ENCODE results near the gene MZT2B. TPM values are rescaled to one million over a fixed set of nuclear protein-coding genes. Genes with fewer than 3 reads are reported as not detected.
A peak's percentile ranks its signal among the peaks of the same experiment; 100 is the strongest.
"Not testable (repeated sequence)": the region's sequence is repeated elsewhere in the genome, so short reads cannot be mapped to it uniquely, and the experiment has no call there.

MZT2B gene
- total RNA-seq, 4 donors from 2014 or later: 127 to 189 (median 149) TPM

DNA sequence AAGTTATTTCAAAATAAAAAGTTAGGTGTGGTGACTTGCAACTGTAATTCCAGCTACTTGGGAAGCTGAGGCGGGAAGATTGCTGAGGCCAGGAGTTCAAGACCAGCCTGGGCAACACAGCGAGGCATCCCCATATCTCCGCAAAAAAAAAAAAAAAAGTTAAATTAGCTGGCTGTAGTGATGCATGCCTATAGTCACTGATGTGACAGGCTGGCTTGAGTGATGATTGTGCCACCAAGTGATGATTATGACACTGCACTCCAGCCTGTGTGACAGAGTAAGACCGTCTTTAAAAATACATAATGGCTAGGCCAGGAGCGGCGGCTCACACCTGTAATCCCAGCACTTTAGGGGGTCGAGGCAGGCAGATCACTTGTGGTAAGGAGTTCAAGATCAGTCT lies 12.2 kb upstream of the MZT2B start:
- intact Hi-C loops (cut with DNase I; ENCODE audit: low total_unique reads): no loop called here
- WGBS, 2 donors: 91 to 95% methylated on average over 7 of the region's 7 CpGs
- no peak overlapping the region for H3K4me3 ChIP-seq (ENCODE audit: low read depth, poor library complexity, severe bottlenecking)
- no peak for DNase-seq (ENCODE audit: low spot score in 2 of 2)
- TF ChIP-seq POLR2A (IDR thresholded peaks at IDR 0.05): no peak
- TF ChIP-seq, protein P1, sequence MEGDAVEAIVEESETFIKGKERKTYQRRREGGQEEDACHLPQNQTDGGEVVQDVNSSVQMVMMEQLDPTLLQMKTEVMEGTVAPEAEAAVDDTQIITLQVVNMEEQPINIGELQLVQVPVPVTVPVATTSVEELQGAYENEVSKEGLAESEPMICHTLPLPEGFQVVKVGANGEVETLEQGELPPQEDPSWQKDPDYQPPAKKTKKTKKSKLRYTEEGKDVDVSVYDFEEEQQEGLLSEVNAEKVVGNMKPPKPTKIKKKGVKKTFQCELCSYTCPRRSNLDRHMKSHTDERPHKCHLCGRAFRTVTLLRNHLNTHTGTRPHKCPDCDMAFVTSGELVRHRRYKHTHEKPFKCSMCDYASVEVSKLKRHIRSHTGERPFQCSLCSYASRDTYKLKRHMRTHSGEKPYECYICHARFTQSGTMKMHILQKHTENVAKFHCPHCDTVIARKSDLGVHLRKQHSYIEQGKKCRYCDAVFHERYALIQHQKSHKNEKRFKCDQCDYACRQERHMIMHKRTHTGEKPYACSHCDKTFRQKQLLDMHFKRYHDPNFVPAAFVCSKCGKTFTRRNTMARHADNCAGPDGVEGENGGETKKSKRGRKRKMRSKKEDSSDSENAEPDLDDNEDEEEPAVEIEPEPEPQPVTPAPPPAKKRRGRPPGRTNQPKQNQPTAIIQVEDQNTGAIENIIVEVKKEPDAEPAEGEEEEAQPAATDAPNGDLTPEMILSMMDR (IDR thresholded peaks at IDR 0.05): no peak

DNA sequence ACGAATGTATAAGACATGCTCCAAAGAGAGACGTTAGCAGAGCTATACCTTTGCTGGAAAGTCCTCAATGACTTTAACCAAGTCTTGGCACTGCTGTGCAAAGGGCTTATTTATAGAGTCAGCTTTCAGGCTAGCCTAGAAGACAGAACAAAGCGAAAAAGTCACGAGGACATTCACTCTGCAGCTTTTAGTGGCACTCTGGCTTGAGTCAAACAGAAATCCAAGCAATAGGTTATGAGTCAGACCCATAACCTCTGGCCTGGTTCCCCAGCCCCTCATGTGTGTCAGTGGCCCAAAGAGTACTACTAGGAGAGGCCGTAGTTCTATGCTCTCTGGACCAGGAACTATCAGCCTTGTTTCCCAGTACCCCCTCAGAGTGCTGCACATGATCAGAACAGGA lies 7.2 kb upstream of the MZT2B start:
- WGBS, 2 donors: 88 to 93% methylated on average over 5 of the region's 5 CpGs
- H3K4me3 ChIP-seq (ENCODE audit: low read depth, poor library complexity, severe bottlenecking); intact Hi-C loops (cut with DNase I; ENCODE audit: low total_unique reads); DNase-seq (ENCODE audit: low spot score in 2 of 2): not testable (repeated sequence)

DNA sequence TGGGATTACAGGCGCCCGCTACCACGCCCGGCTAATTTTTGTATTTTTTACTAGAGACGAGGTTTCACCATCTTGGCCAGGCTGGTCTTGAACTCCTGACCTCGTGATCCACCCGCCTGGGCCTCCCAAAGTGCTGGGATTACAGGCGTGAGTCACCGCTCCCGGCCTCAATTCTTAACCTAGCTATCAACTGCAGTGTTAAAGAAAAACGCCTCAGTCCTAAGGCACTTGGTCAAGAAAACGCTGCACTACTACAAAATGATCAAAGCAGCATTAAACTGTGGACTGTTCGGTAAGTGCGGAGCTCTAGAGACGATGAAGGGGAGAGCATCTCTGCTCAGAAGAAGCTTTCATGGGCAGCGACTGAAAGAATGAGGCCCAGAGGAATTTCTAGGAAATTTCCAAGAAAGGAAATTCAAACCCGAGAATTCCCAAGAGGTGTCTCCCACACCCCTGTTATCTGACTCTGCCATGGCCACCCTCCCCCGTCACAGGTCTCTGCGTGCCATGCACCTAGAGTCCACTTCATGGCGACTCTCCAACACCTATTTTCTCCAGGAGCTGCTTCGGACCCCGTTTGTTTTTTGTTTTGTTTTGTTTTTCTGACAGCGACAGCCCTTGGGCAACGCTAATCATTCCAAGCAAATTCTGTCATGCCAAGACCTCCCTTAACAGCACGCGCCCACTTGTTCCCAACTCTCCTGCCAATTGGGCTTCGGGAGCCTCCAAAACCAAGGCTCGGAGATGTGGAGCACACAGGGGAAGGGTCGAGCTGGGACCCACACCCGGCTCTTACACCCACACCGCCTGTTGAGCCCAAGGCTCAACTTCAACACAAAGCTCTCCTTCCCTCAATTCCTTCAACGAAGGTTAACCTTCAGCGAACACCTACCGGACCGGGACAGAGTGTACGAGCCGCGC lies 1.4 kb upstream of the MZT2B start:
- not testable (repeated sequence) for DNase-seq (ENCODE audit: low spot score in 2 of 2)
- intact Hi-C loops (cut with DNase I; ENCODE audit: low total_unique reads): loop anchor here (10.0 kb wide), 1 partner anchor 164 kb away; the partner anchor contains the start of gene IMP4
- peak overlapping the region; percentile 84 for H3K4me3 ChIP-seq (ENCODE audit: low read depth, poor library complexity, severe bottlenecking)
- 24 to 29% methylated on average over 31 to 38 of the region's 38 CpGs for WGBS, 2 donors

GRCh38 chr2:130181325-130181879 lies 660 bp upstream of the MZT2B start, which contains the start of gene SMPD4:
TSS of gene SMPD4 (minus strand) at chr2:130181602. CDS start at chr2:130176592, 5,010 bp downstream.
- peak; percentile 96 to 99 for DNase-seq (ENCODE audit: low spot score in 2 of 2)
- intact Hi-C loops (cut with DNase I; ENCODE audit: low total_unique reads): loop anchor here (10.0 kb wide), 1 partner anchor 163 kb away; the partner anchor contains the start of gene IMP4

DNA sequence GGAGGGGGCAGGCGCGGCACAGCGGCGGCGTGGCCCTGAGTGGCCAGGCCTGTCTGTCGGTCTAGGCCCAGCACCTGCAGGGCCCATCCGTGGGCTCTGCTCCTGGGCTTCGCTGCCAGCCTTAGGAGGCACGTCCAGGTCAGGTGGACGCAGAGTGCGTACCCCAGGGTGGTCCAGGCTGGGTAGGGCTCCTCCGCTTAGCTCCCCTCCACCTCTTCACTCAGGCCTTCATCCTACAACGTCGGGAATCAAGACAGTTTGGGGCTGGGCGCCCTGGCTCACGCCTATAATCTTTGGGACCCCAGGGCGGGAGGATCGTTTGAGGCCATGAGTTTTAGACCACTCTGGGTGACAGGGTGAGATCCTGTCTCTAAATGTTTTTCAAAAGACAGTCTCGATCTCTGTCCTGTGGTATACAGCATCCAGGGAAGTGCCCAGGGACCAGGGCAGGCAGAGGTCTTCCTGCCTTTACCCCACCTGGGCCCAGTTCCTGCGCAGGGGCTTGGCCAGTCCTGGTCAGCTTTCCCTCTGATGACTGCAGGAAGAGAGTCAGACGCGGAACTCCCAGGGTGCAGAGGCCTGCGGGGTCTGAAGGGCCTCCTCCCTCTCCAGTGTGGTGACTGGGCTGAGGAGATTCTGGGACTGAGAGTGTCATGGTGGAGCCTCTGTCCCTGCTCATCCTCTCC lies 907 bp downstream of the MZT2B start:
- DNase-seq (ENCODE audit: low spot score in 2 of 2): not testable (repeated sequence)
- H3K4me3 ChIP-seq (ENCODE audit: low read depth, poor library complexity, severe bottlenecking): peak overlapping the region; percentile 23
- 30 to 35% methylated on average over 15 to 16 of the region's 23 CpGs for WGBS, 2 donors
- intact Hi-C loops (cut with DNase I; ENCODE audit: low total_unique reads): loop anchor here (10.0 kb wide), 1 partner anchor 162 kb away; the partner anchor contains the start of gene IMP4

More at GRCh38 chr2:130181325-130181879, 660 bp upstream of the MZT2B start, which contains the start of gene SMPD4:
- 0% methylated on average over 31 to 50 of the region's 55 CpGs for WGBS, 2 donors
- peak within 1 kb of the TSS; percentile 84 for H3K4me3 ChIP-seq (ENCODE audit: low read depth, poor library complexity, severe bottlenecking)
- TF ChIP-seq, protein P1 (IDR thresholded peaks at IDR 0.05): no peak
- TF ChIP-seq POLR2A (IDR thresholded peaks at IDR 0.05): no peak

DNA sequence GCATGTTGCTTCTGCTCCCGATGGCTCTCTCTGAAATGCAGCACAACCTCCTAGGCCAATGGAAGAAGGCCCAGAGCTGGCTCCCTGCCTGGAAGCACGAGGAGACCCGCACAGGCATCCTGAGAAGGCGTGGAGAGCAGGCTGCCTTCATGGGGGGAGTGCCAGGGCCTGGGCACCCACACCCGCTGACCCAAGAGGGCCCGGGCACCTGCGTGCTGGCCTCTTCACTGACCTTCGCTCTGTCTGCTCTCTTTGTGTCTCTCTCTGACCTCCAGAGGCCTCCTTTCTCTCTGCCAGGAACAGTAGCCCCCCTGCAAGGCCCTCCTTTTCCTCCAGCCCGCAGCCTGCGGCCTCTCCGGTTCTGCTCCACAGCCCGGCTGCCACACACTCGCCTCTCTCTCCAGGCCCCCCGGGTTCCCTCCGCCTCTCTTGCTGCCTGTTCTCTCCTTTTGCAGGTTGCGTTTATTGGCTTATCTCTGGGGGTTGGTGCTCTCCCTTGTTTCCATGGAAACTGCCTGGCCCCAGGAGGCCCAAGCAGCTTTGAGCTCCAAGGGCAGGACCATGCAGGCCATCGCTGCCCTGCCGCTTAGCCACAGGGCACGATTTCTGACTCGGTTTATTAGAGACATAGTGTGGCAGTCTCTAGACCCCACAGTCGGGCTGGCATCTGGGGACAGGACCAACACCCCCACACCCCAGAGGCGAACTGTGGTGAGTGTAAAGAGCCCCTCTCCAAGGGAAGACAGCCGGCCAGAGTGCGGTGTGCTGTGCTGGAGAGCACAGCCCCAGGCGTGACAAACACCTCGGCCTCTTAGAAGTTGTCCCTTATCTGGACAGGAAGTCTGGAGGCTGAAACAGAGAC lies 1.7 kb downstream of the MZT2B start:
- no peak overlapping the region for H3K4me3 ChIP-seq (ENCODE audit: low read depth, poor library complexity, severe bottlenecking)
- DNase-seq (ENCODE audit: low spot score in 2 of 2): no peak
- 83% methylated on average over 25 to 26 of the region's 26 CpGs for WGBS, 2 donors
- intact Hi-C loops (cut with DNase I; ENCODE audit: low total_unique reads): loop anchor here (10.0 kb wide), 1 partner anchor 161 kb away; the partner anchor contains the start of gene IMP4
- TF ChIP-seq, protein P1 (IDR thresholded peaks at IDR 0.05): no peak
- no peak for TF ChIP-seq POLR2A (IDR thresholded peaks at IDR 0.05)
